Vagina (tissue), 2 donors: ENCODE data around the gene ADI1. TPM values are rescaled to one million over a fixed set of nuclear protein-coding genes. Genes with fewer than 3 reads are reported as not detected.

Source experiments
- DNase-seq, 2 donors: peaks; one replicate each; pipeline ENCODE4 v3.0.0-alpha.2; 2017; ENCODE audit errors: extremely low spot score in 2 of 2
- H3K27ac ChIP-seq: fragments of 200-600 bp; sonication (generic); one replicate; pipeline ENCODE4 v1.5.1; 2019
- H3K27me3 ChIP-seq: fragments of 200-600 bp; sonication (generic); one replicate; pipeline ENCODE4 v1.5.1; 2019
- H3K36me3 ChIP-seq, 2 donors: fragments of 200-600 bp; sonication (generic); one replicate each; pipeline ENCODE4 v1.5.1; 2017 to 2019
- H3K4me1 ChIP-seq: fragments of 200-600 bp; sonication (generic); one replicate; pipeline ENCODE4 v1.5.1; 2019
- H3K4me3 ChIP-seq, 2 donors: fragments of 200-600 bp; sonication (generic); 1 replicate in 1 of 2; 2 replicates in 1 of 2; pipeline ENCODE4 v1.5.1; 2016 to 2019
- H3K9me3 ChIP-seq: fragments of 200-600 bp; sonication (generic); one replicate; pipeline ENCODE4 v1.5.1; 2019
- CTCF ChIP-seq, 3 experiments: fragments of 450-650 bp in 2 of 3; fragments of 200-600 bp in 1 of 3; sonication (generic) in 1 of 3; IDR thresholded peaks; one replicate each; pipeline ENCODE4 v1.5.1; 2017 to 2019; ENCODE audit warnings: antibody characterized with exemption in 3 of 3, mild to moderate bottlenecking in 2 of 3, moderate library complexity in 2 of 3
- POLR2A ChIP-seq, 2 donors: fragments of 450-650 bp; IDR thresholded peaks; one replicate each; pipeline ENCODE4 v1.6.1; 2017; ENCODE audit warnings: antibody characterized with exemption in 2 of 2, mild to moderate bottlenecking in 2 of 2, moderate library complexity in 2 of 2
- POLR2AphosphoS5 ChIP-seq, 2 donors: sonication (generic); formaldehyde crosslinking; IDR thresholded peaks; one replicate each; pipeline ENCODE4 v1.9.0; 2017; ENCODE audit warnings: antibody characterized with exemption in 2 of 2, mild to moderate bottlenecking in 2 of 2, low read depth in 1 of 2; ENCODE audit not compliant: insufficient read depth in 1 of 2
- intact Hi-C: fragments of 100-400 bp; cut with DNase I; formaldehyde crosslinking; loops from one replicate; pipeline ENCODE4 v1.15.1; 2023
- total RNA-seq: library from RNA; depleted of rRNA; stranded (reverse); fragments of >200 nt; gene quantifications from one replicate; pipeline ENCODE4 v1.2.3, GENCODE V29; 2016

Gene ADI1
- total RNA-seq, 1 donor from 2014 or later, result 26.3 TPM

DNA sequence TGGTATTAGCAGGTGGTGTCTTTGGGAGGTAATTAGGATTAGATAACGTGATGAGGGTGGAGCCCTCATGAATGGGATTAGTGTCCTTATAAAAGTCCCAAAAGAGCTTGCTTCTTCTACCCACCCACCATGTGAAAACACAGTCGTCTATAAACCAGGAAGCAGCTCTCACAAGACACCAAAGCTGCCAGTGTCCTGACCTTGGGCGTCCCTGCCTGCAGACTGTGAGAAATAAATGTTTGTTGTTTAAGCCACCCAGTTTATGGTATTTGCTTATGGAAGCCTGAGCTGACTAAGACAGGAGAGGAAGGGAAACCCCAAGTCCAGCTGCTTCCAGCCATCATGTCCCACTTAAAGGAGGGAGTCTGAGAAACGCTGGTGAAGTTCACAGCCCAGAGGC lies 13.6 kb downstream of the ADI1 start:
- Histone ChIP-seq H3K4me3 (no peak overlapping the region), H3K4me1 (peaks cover 6% of the 10 kb centered on the region), H3K9me3 (no peaks in the 10 kb centered on the region), H3K27ac (no peak overlapping the region), H3K36me3 (peaks cover 0 to 20% of the 10 kb centered on the region in 2 donors), H3K27me3 (no peaks in the 10 kb centered on the region)
- TF ChIP-seq POLR2AphosphoS5 (IDR thresholded peaks at IDR 0.05; ENCODE audit: insufficient read depth in 1 of 2, low read depth in 1 of 2) (no peak), CTCF (IDR thresholded peaks at IDR 0.05) (no peak), POLR2A (IDR thresholded peaks at IDR 0.05) (no peak)
- DNase-seq, result no peak
- intact Hi-C loops, result no loop called here

GRCh38 chr2:3504741-3505140 lies 14.6 kb downstream of the ADI1 start:
- Histone ChIP-seq H3K4me3 (no peak overlapping the region), H3K36me3 (peaks cover 0 to 25% of the 10 kb centered on the region in 2 donors), H3K27me3 (no peaks in the 10 kb centered on the region), H3K9me3 (no peaks in the 10 kb centered on the region), H3K27ac (no peak overlapping the region), H3K4me1 (peaks cover 6% of the 10 kb centered on the region)
- no peak for TF ChIP-seq POLR2A (IDR thresholded peaks at IDR 0.05)
- TF ChIP-seq CTCF (IDR thresholded peaks at IDR 0.05), result no peak
- no peak for TF ChIP-seq POLR2AphosphoS5 (IDR thresholded peaks at IDR 0.05; ENCODE audit: insufficient read depth in 1 of 2, low read depth in 1 of 2)
- intact Hi-C loops, result no loop called here
- no peak for DNase-seq

- Histone ChIP-seq H3K4me1 (peaks cover 6% of the 10 kb centered on the region), H3K9me3 (no peaks in the 10 kb centered on the region), H3K36me3 (peaks cover 0 to 36% of the 10 kb centered on the region in 2 donors), H3K4me3 (no peak overlapping the region), H3K27me3 (no peaks in the 10 kb centered on the region), H3K27ac (no peak overlapping the region)
- intact Hi-C loops, result no loop called here
- no peak for DNase-seq
- no peak for TF ChIP-seq CTCF (IDR thresholded peaks at IDR 0.05)
- no peak for TF ChIP-seq POLR2A (IDR thresholded peaks at IDR 0.05)
- TF ChIP-seq POLR2AphosphoS5 (IDR thresholded peaks at IDR 0.05; ENCODE audit: insufficient read depth in 1 of 2, low read depth in 1 of 2), result no peak
Measured at GRCh38 chr2:3503483-3503882, 15.8 kb downstream of the ADI1 start.

DNA sequence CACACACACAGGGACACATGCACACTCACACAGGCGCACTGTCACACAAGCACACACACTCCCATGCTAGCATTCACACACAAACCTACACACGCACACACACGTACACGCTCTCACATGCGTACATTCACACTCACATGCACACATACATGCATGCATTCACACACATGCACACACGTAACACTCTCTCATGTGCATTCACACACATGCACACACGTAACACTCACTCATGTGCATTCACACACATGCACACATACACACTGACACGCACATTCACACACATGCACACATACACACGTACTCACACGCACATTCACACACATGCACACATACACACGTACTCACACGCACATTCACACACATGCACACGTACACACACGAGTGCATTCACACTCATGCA lies 16.3 kb downstream of the ADI1 start:
- peaks cover 0 to 40% of the 10 kb centered on the region in 2 donors for H3K36me3 ChIP-seq
- H3K4me1 ChIP-seq, result peaks cover 6% of the 10 kb centered on the region
- no peaks in the 10 kb centered on the region for H3K27me3 ChIP-seq
- TF ChIP-seq CTCF (IDR thresholded peaks at IDR 0.05), result no peak
- TF ChIP-seq POLR2A (IDR thresholded peaks at IDR 0.05), result no peak
- TF ChIP-seq POLR2AphosphoS5 (IDR thresholded peaks at IDR 0.05; ENCODE audit: insufficient read depth in 1 of 2, low read depth in 1 of 2), result no peak
- no peak overlapping the region for H3K4me3 ChIP-seq
- intact Hi-C loops, result no loop called here
- DNase-seq, result no peak
- H3K9me3 ChIP-seq, result no peaks in the 10 kb centered on the region
- H3K27ac ChIP-seq, result no peak overlapping the region

- intact Hi-C loops, result no loop called here
Measured at GRCh38 chr2:3500326-3500899, 18.9 kb downstream of the ADI1 start.

More at GRCh38 chr2:3500326-3500899, 18.9 kb downstream of the ADI1 start:
- H3K9me3 ChIP-seq, result no peaks in the 10 kb centered on the region
- TF ChIP-seq CTCF (IDR thresholded peaks at IDR 0.05) (no peak), POLR2AphosphoS5 (IDR thresholded peaks at IDR 0.05; ENCODE audit: insufficient read depth in 1 of 2, low read depth in 1 of 2) (no peak), POLR2A (IDR thresholded peaks at IDR 0.05) (no peak)
- no peaks in the 10 kb centered on the region for H3K27me3 ChIP-seq
- DNase-seq, result no peak
- peaks cover 0 to 60% of the 10 kb centered on the region in 2 donors for H3K36me3 ChIP-seq
- H3K4me3 ChIP-seq, result no peak overlapping the region
- no peak overlapping the region for H3K27ac ChIP-seq
- H3K4me1 ChIP-seq, result no peaks in the 10 kb centered on the region
